Adrenal gland (tissue), 12 donors: ENCODE data around the gene ZNF821. TPM values are rescaled to one million over a fixed set of nuclear protein-coding genes. Genes with fewer than 3 reads are reported as not detected.
A peak's percentile ranks its signal among the peaks of the same experiment; 100 is the strongest.

Experiments used
- DNase-seq, 7 donors: peaks; one replicate each; pipeline ENCODE4 v3.0.0-alpha.2; 2019 to 2020
- H3K27ac ChIP-seq, 5 donors: fragments of 200-600 bp; sonication (generic) in 4 of 5; 1 replicate in 3 of 5; 2 replicates in 2 of 5; pipeline versions ENCODE4 v1.5.1 to v1.8.0; 2016 to 2020; ENCODE audit warnings: mild to moderate bottlenecking in 1 of 5
- H3K27me3 ChIP-seq: fragments of 200-600 bp; 2 replicates; pipeline ENCODE4 v1.8.0; 2021
- H3K36me3 ChIP-seq, 2 donors: fragments of 200-600 bp; replicated peaks in 1 of 2; 1 replicate in 1 of 2; 2 replicates in 1 of 2; pipeline versions ENCODE4 v1.5.1 to v1.8.0; 2018 to 2022
- H3K4me1 ChIP-seq, 2 donors: fragments of 200-600 bp; replicated peaks in 1 of 2; 1 replicate in 1 of 2; 2 replicates in 1 of 2; pipeline versions ENCODE4 v1.5.1 to v1.8.0; 2018 to 2021
- H3K4me3 ChIP-seq, 4 donors: fragments of 200-600 bp; sonication (generic) in 3 of 4; one replicate each; pipeline ENCODE4 v1.5.1; 2016 to 2018
- H3K9me3 ChIP-seq, 3 donors: fragments of 200-600 bp; sonication (generic) in 1 of 3; replicated peaks in 1 of 3; 1 replicate in 2 of 3; 2 replicates in 1 of 3; pipeline versions ENCODE4 v1.5.1 to v1.8.0; 2016 to 2021
- CTCF ChIP-seq, 6 experiments: fragments of 450-650 bp in 4 of 6; fragments of 200-600 bp in 2 of 6; sonication (generic) in 1 of 6; IDR thresholded peaks; 1 replicate in 5 of 6; 2 replicates in 1 of 6; pipeline versions ENCODE4 v1.5.1 to v1.8.0; 2016 to 2021; ENCODE audit warnings: antibody characterized with exemption in 6 of 6, mild to moderate bottlenecking in 2 of 6, moderate library complexity in 1 of 6
- POLR2A ChIP-seq, 2 donors: fragments of 450-650 bp; IDR thresholded peaks; one replicate each; pipeline ENCODE4 v1.6.1; 2017; ENCODE audit warnings: antibody characterized with exemption in 2 of 2, mild to moderate bottlenecking in 2 of 2, moderate library complexity in 1 of 2
- WGBS, 4 donors: extraction: QIAGEN DNeasy Blood & Tissue Kit in 2 of 4; methylation state at CpG; one replicate each; pipeline versions ENCODE4 v1.1.5 to v1.1.7; 2013 to 2017; 5-methylcytosine and 5-hydroxymethylcytosine counted together
- intact Hi-C, 2 donors: fragments of 100-400 bp; cut with DNase I; formaldehyde crosslinking; loops; one replicate each; pipeline versions ENCODE4 v1.14.1 to v1.15.0; 2022 to 2023
- polyA plus RNA-seq, 3 donors: library from polyadenylated mRNA; stranded (reverse); fragments of 200-250 nt in 2 of 3; fragments of 350-450 nt in 1 of 3; fragmentation: Illumina TruSeq in 1 of 3; extraction: RNeasy Lipid Tissue Mini Kit (QIAGEN cat#74804) in 1 of 3; gene quantifications; one replicate each; pipeline ENCODE4 v1.2.3, GENCODE V29; 2013 to 2014
- total RNA-seq, 9 donors: library from RNA; depleted of rRNA in 4 of 9; stranded (reverse); fragments of >200 nt in 4 of 9; fragments of 120-200 nt in 1 of 9; fragmentation: NEBNext Ultra II Directional in 1 of 9; extraction: Animal tissue kit (Norgen Biotek cat#: 25700) in 1 of 9; gene quantifications; one replicate each; pipeline versions ENCODE4 v1.1.0 to v1.2.4, GENCODE V29; 2013 to 2023
- donor health status: healthy with polysubstance abuse.
- donor health status: Bipolar disorder and iron deficiency.
- donor health status: DM: yes; HTN: yes; CAD: no.
- donor health status: DM: no; HTN: no; CAD: no.
- donor health status: DM: no; HTN: no; CAD: no.
- donor health status: DM: yes; HTN: yes; CAD: no.

The ZNF821 gene
- total and polyA plus RNA-seq, 12 donors, result 4.6 to 13.1 (median 7.2) TPM

GRCh38 chr16:71917900-71918299, 33.9 kb upstream of the ZNF821 start:
- peaks cover 27 to 44% of the 10 kb centered on the region in 2 donors for H3K4me1 ChIP-seq
- peak overlapping the region in 2 of 5 donors; percentile 4 to 27 for H3K27ac ChIP-seq
- H3K36me3 ChIP-seq, result peaks cover 0 to 53% of the 10 kb centered on the region in 2 donors
- no peak for DNase-seq
- WGBS, 4 donors, result 56 to 76% (median 67%) methylated on average over 6 of the region's 6 CpGs
- no peak for TF ChIP-seq CTCF (IDR thresholded peaks at IDR 0.05)
- no peak for TF ChIP-seq POLR2A (IDR thresholded peaks at IDR 0.05)
- intact Hi-C loops, result no loop called here
- H3K4me3 ChIP-seq, result no peak overlapping the region
- no peaks in the 10 kb centered on the region for H3K9me3 ChIP-seq
- H3K27me3 ChIP-seq, result no peaks in the 10 kb centered on the region

GRCh38 chr16:71916397-71916920, 32.5 kb upstream of the ZNF821 start:
- Histone ChIP-seq H3K9me3 (no peaks in the 10 kb centered on the region), H3K27me3 (no peaks in the 10 kb centered on the region), H3K4me3 (peak overlapping the region in 1 of 4 donors; percentile 20), H3K27ac (peak overlapping the region in 3 of 5 donors; percentile 27 to 74 (median 63)), H3K36me3 (peaks cover 0 to 39% of the 10 kb centered on the region in 2 donors), H3K4me1 (peaks cover 27 to 55% of the 10 kb centered on the region in 2 donors)
- TF ChIP-seq POLR2A (IDR thresholded peaks at IDR 0.05), result peak in 1 of 2 donors; percentile 45
- TF ChIP-seq CTCF (IDR thresholded peaks at IDR 0.05), result no peak
- intact Hi-C loops, result no loop called here
- WGBS, 4 donors, result 56 to 63% (median 61%) methylated on average over 11 of the region's 11 CpGs
- DNase-seq, result peak in 4 of 7 donors; percentile 20 to 39 (median 36)

- 86 to 95% (median 93%) methylated on average over 2 of the region's 2 CpGs for WGBS, 4 donors
- peaks cover 27 to 65% of the 10 kb centered on the region in 2 donors for H3K4me1 ChIP-seq
These were observed 31.4 kb upstream of the ZNF821 start for GRCh38 chr16:71915350-71915749.

GRCh38 chr16:71914802-71915201, 30.8 kb upstream of the ZNF821 start:
- H3K9me3 ChIP-seq, result no peaks in the 10 kb centered on the region
- no peaks in the 10 kb centered on the region for H3K27me3 ChIP-seq
- 61 to 79% (median 69%) methylated on average over 2 of the region's 2 CpGs for WGBS, 4 donors
- peaks cover 0 to 22% of the 10 kb centered on the region in 2 donors for H3K36me3 ChIP-seq
- no peak overlapping the region for H3K4me3 ChIP-seq
- no peak for TF ChIP-seq CTCF (IDR thresholded peaks at IDR 0.05)
- TF ChIP-seq POLR2A (IDR thresholded peaks at IDR 0.05), result no peak
- peak in 1 of 7 donors; percentile 1 for DNase-seq
- intact Hi-C loops, result no loop called here
- H3K27ac ChIP-seq, result no peak overlapping the region
- H3K4me1 ChIP-seq, result peaks cover 27 to 69% of the 10 kb centered on the region in 2 donors

More at GRCh38 chr16:71915350-71915749, 31.4 kb upstream of the ZNF821 start:
- no peaks in the 10 kb centered on the region for H3K27me3 ChIP-seq
- TF ChIP-seq CTCF (IDR thresholded peaks at IDR 0.05), result no peak
- no peak for TF ChIP-seq POLR2A (IDR thresholded peaks at IDR 0.05)
- DNase-seq, result no peak
- no peaks in the 10 kb centered on the region for H3K9me3 ChIP-seq
- intact Hi-C loops, result no loop called here
- H3K36me3 ChIP-seq, result peaks cover 0 to 28% of the 10 kb centered on the region in 2 donors
- peak overlapping the region in 1 of 5 donors; percentile 63 for H3K27ac ChIP-seq
- no peak overlapping the region for H3K4me3 ChIP-seq
